Spleen (tissue), 11 donors: ENCODE results near the gene FLRT1. TPM values are rescaled to one million over a fixed set of nuclear protein-coding genes. Genes with fewer than 3 reads are reported as not detected.

Source experiments
- DNase-seq: peaks from one replicate; pipeline ENCODE4 v3.0.0-alpha.2; 2020
- H3K27ac ChIP-seq, 8 donors: fragments of 200-600 bp; sonication (generic) in 7 of 8; 1 replicate in 4 of 8; 2 replicates in 4 of 8; pipeline versions ENCODE4 v1.5.0 to v1.8.0; 2016 to 2021; ENCODE audit warnings: inconsistent platforms in 4 of 8, mild to moderate bottlenecking in 4 of 8, moderate library complexity in 1 of 8
- H3K27me3 ChIP-seq, 7 donors: fragments of 200-600 bp; sonication (generic) in 6 of 7; replicated peaks in 1 of 7; 1 replicate in 4 of 7; 2 replicates in 3 of 7; pipeline versions ENCODE4 v1.5.0 to v1.8.0; 2016 to 2021; ENCODE audit warnings: inconsistent platforms in 3 of 7, mild to moderate bottlenecking in 1 of 7
- H3K36me3 ChIP-seq, 6 donors: fragments of 200-600 bp; sonication (generic) in 5 of 6; 1 replicate in 4 of 6; 2 replicates in 2 of 6; pipeline versions ENCODE4 v1.5.0 to v1.8.0; 2016 to 2021; ENCODE audit warnings: inconsistent platforms in 2 of 6
- H3K4me1 ChIP-seq, 6 donors: fragments of 200-600 bp; sonication (generic) in 5 of 6; 1 replicate in 3 of 6; 2 replicates in 3 of 6; pipeline versions ENCODE4 v1.5.0 to v1.8.0; 2016 to 2021; ENCODE audit warnings: inconsistent platforms in 3 of 6
- H3K4me3 ChIP-seq, 8 donors: fragments of 200-600 bp; sonication (generic) in 7 of 8; 1 replicate in 4 of 8; 2 replicates in 4 of 8; pipeline versions ENCODE4 v1.5.0 to v1.8.0; 2016 to 2021; ENCODE audit warnings: inconsistent platforms in 4 of 8, mild to moderate bottlenecking in 4 of 8, moderate library complexity in 2 of 8
- H3K9me3 ChIP-seq, 8 donors: fragments of 200-600 bp; sonication (generic) in 7 of 8; 1 replicate in 4 of 8; 2 replicates in 4 of 8; pipeline versions ENCODE4 v1.5.0 to v1.8.0; 2016 to 2021; ENCODE audit warnings: inconsistent platforms in 4 of 8
- CTCF ChIP-seq, 11 experiments: fragments of 200-600 bp in 7 of 11; fragments of 450-650 bp in 4 of 11; sonication (generic) in 4 of 11; IDR thresholded peaks in 8 of 11; conservative IDR thresholded peaks in 3 of 11; 1 replicate in 7 of 11; 2 replicates in 4 of 11; pipeline versions ENCODE4 v1.4.0 to v1.8.0; 2016 to 2021; ENCODE audit warnings: antibody characterized with exemption in 11 of 11, inconsistent platforms in 4 of 11, mild to moderate bottlenecking in 1 of 11
- POLR2A ChIP-seq, 3 donors: fragments of 450-650 bp; IDR thresholded peaks; one replicate each; pipeline ENCODE4 v1.5.1; 2017; ENCODE audit warnings: antibody characterized with exemption in 3 of 3, mild to moderate bottlenecking in 1 of 3
- POLR2AphosphoS5 ChIP-seq, 3 donors: sonication (generic); formaldehyde crosslinking; IDR thresholded peaks; one replicate each; pipeline ENCODE4 v1.5.1; 2017; ENCODE audit warnings: antibody characterized with exemption in 3 of 3
- WGBS, 5 donors: extraction: QIAGEN DNeasy Blood & Tissue Kit in 3 of 5; methylation state at CpG; one replicate each; pipeline versions ENCODE4 v1.1.5 to v1.1.7; 2013 to 2018; 5-methylcytosine and 5-hydroxymethylcytosine counted together
- intact Hi-C: fragments of 100-400 bp; cut with DNase I; formaldehyde crosslinking; loops from one replicate; pipeline ENCODE4 v1.15.0; 2023; ENCODE audit warnings: low total_unique reads
- polyA plus RNA-seq, 3 donors: library from polyadenylated mRNA; stranded (reverse); fragments of 200-250 nt; gene quantifications; one replicate each; pipeline ENCODE4 v1.2.1, GENCODE V29; 2013
- total RNA-seq, 7 donors: library from RNA; depleted of rRNA in 3 of 7; stranded (reverse); fragments of >200 nt in 3 of 7; fragmentation: NEBNext Ultra II Directional in 4 of 7; extraction: Animal tissue kit (Norgen Biotek cat#: 25700) in 4 of 7; gene quantifications; one replicate each; pipeline versions ENCODE4 v1.1.0 to v1.2.1, GENCODE V29; 2016 to 2021
- donor health status: healthy with polysubstance abuse.
- donor health status: DM: no; HTN: no; CAD: no; lungs with moderate emphysema.
- donor health status: DM: no; HTN: no; CAD: no.
- donor health status: Bipolar disorder and iron deficiency.
- donor health status: healthy.
- donor health status: DM: no; HTN: no; CAD: no.
- donor health status: DM: yes; HTN: yes; CAD: no.

The FLRT1 gene
- total and polyA plus RNA-seq, 10 donors: 0.03 to 0.51 (median 0.16) TPM; not detected in 3

- no peaks in the 10 kb centered on the region for H3K36me3 ChIP-seq
- WGBS, 5 donors: 86 to 94% (median 89%) methylated on average over 13 to 27 of the region's 27 CpGs
- H3K4me3 ChIP-seq: no peak overlapping the region
- TF ChIP-seq CTCF (IDR thresholded peaks at IDR 0.05 in 8 of 11, conservative IDR thresholded peaks at IDR 0.05 in 3 of 11) (no peak), POLR2A (IDR thresholded peaks at IDR 0.05) (no peak), POLR2AphosphoS5 (IDR thresholded peaks at IDR 0.05) (no peak)
- no peak for DNase-seq
- H3K4me1 ChIP-seq: no peaks in the 10 kb centered on the region
- H3K9me3 ChIP-seq: no peaks in the 10 kb centered on the region
- intact Hi-C loops: no loop called here
- no peaks in the 10 kb centered on the region for H3K27me3 ChIP-seq
- H3K27ac ChIP-seq: no peak overlapping the region
Measured at GRCh38 chr11:64081745-64082442, 46.2 kb downstream of the FLRT1 start.

GRCh38 chr11:64083398-64084080, 47.8 kb downstream of the FLRT1 start:
- intact Hi-C loops: no loop called here
- WGBS, 5 donors: 90 to 95% (median 91%) methylated on average over 23 to 28 of the region's 28 CpGs
- DNase-seq: no peak
- Histone ChIP-seq H3K4me1 (no peaks in the 10 kb centered on the region), H3K4me3 (no peak overlapping the region), H3K36me3 (no peaks in the 10 kb centered on the region), H3K27ac (no peak overlapping the region), H3K9me3 (no peaks in the 10 kb centered on the region), H3K27me3 (no peaks in the 10 kb centered on the region)
- TF ChIP-seq CTCF (IDR thresholded peaks at IDR 0.05 in 8 of 11, conservative IDR thresholded peaks at IDR 0.05 in 3 of 11): no peak
- TF ChIP-seq POLR2AphosphoS5 (IDR thresholded peaks at IDR 0.05): no peak
- TF ChIP-seq POLR2A (IDR thresholded peaks at IDR 0.05): no peak

- H3K27ac ChIP-seq: no peak overlapping the region
- DNase-seq: no peak
- intact Hi-C loops: no loop called here
- TF ChIP-seq POLR2AphosphoS5 (IDR thresholded peaks at IDR 0.05) (no peak), POLR2A (IDR thresholded peaks at IDR 0.05) (no peak), CTCF (IDR thresholded peaks at IDR 0.05 in 8 of 11, conservative IDR thresholded peaks at IDR 0.05 in 3 of 11) (no peak)
- H3K4me1 ChIP-seq: no peaks in the 10 kb centered on the region
- WGBS, 5 donors: 77 to 83% (median 81%) methylated on average over 22 to 26 of the region's 26 CpGs
- no peak overlapping the region for H3K4me3 ChIP-seq
- no peaks in the 10 kb centered on the region for H3K9me3 ChIP-seq
- H3K36me3 ChIP-seq: no peaks in the 10 kb centered on the region
- H3K27me3 ChIP-seq: no peaks in the 10 kb centered on the region
Measured at GRCh38 chr11:64084146-64084950, 48.6 kb downstream of the FLRT1 start.
